IMR-90 (cell line): ENCODE results near the gene WASHC3.

Source experiments
- FOS ChIP-seq: fragments of 150-350 bp; IDR thresholded peaks from 2 replicates; pipeline ENCODE4 v1.6.1; 2016; ENCODE audit warnings: low read depth, low read length
- POLR2A ChIP-seq: IDR thresholded peaks from 2 replicates; pipeline ENCODE4 v1.6.1; 2012; ENCODE audit warnings: mild to moderate bottlenecking, low read depth, low read length
- TF ChIP-seq, protein P1 (sequence below): conservative IDR thresholded peaks from 2 replicates; pipeline ENCODE4 v1.5.1; 2012; ENCODE audit warnings: mild to moderate bottlenecking, low read depth, low read length, improper control_type of control experiment

DNA sequence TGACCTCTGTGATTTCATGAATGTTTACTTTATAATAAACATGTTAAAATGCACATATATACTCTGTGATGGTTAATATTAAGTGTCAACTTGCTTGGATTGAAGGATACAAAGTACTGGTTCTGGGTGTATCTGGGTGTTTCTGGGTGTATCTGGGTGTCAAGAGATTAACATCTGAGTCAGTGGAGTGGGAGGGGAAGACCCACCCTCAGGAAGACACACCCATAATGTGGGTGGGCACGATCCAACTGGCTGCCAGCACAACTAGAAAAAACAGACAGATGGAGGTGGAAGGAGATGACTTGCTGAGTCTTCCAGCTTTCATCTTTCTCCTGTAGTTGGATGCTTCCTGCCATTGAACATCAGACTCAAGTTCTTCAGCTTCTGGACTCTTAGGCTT is 46.2 kb upstream of the WASHC3 start:
- TF ChIP-seq, protein P1, sequence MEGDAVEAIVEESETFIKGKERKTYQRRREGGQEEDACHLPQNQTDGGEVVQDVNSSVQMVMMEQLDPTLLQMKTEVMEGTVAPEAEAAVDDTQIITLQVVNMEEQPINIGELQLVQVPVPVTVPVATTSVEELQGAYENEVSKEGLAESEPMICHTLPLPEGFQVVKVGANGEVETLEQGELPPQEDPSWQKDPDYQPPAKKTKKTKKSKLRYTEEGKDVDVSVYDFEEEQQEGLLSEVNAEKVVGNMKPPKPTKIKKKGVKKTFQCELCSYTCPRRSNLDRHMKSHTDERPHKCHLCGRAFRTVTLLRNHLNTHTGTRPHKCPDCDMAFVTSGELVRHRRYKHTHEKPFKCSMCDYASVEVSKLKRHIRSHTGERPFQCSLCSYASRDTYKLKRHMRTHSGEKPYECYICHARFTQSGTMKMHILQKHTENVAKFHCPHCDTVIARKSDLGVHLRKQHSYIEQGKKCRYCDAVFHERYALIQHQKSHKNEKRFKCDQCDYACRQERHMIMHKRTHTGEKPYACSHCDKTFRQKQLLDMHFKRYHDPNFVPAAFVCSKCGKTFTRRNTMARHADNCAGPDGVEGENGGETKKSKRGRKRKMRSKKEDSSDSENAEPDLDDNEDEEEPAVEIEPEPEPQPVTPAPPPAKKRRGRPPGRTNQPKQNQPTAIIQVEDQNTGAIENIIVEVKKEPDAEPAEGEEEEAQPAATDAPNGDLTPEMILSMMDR = no peak
- TF ChIP-seq FOS (no peak), POLR2A (no peak)
